HepG2 (cell line): Measurements from ENCODE around the gene BDP1. TPM values are rescaled to one million over a fixed set of nuclear protein-coding genes. Genes with fewer than 3 reads are reported as not detected.

Source experiments
- CBFB ChIP-seq: sonication (generic); formaldehyde crosslinking; IDR thresholded peaks from 2 replicates; pipeline ENCODE4 v1.4.0; 2020; ENCODE audit warnings: missing genetic modification reagents
- DR1 ChIP-seq: sonication (generic); formaldehyde crosslinking; IDR thresholded peaks from 2 replicates; pipeline ENCODE4 v1.8.0; 2021; ENCODE audit warnings: mild to moderate bottlenecking, missing genetic modification reagents, inconsistent platforms
- EP300 ChIP-seq, 3 experiments: sonication (generic) in 1 of 3; formaldehyde crosslinking in 1 of 3; IDR thresholded peaks; 2 replicates each; pipeline versions ENCODE4 v1.5.1 to v1.6.1; 2011 to 2020; ENCODE audit warnings: low read depth in 2 of 3, low read length in 2 of 3, borderline replicate concordance in 1 of 3, improper control_type of control experiment in 1 of 3, mild to moderate bottlenecking in 1 of 3, missing genetic modification reagents in 1 of 3, moderate library complexity in 1 of 3
- KAT8 ChIP-seq: IDR thresholded peaks from 2 replicates; pipeline ENCODE4 v1.6.1; 2016; ENCODE audit warnings: missing genetic modification reagents, missing compliant biosample characterization
- KLF16 ChIP-seq, 2 experiments: sonication (generic) in 1 of 2; formaldehyde crosslinking in 1 of 2; IDR thresholded peaks; 2 replicates each; pipeline versions ENCODE4 v1.6.1 to v1.8.0; 2016 to 2023; ENCODE audit warnings: missing genetic modification reagents in 2 of 2, missing compliant biosample characterization in 1 of 2
- MBNL3 ChIP-seq: fragments of 250-450 bp; sonication (Bioruptor Pico); conservative IDR thresholded peaks from 2 replicates; pipeline ENCODE4 v1.8.0; 2022; ENCODE audit warnings: mild to moderate bottlenecking, inconsistent platforms
- NFE2L2 ChIP-seq: fragments of 150-350 bp; IDR thresholded peaks from 2 replicates; pipeline ENCODE4 v1.6.1; 2014; ENCODE audit warnings: low read length
- NR3C1 ChIP-seq: sonication (generic); formaldehyde crosslinking; IDR thresholded peaks from 2 replicates; pipeline ENCODE4 v1.4.0; 2020; ENCODE audit warnings: missing genetic modification reagents
- PCBP1 ChIP-seq: fragments of 200-400 bp; formaldehyde crosslinking; IDR thresholded peaks from 2 replicates; pipeline ENCODE4 v1.6.1; 2017; ENCODE audit warnings: mild to moderate bottlenecking, low read depth, low read length, borderline replicate concordance
- RARA ChIP-seq: IDR thresholded peaks from 2 replicates; pipeline ENCODE4 v1.6.1; 2016; ENCODE audit warnings: missing genetic modification reagents, missing compliant biosample characterization
- RBFOX2 ChIP-seq: fragments of 200-400 bp; formaldehyde crosslinking; IDR thresholded peaks from 2 replicates; pipeline ENCODE4 v1.6.1; 2017; ENCODE audit warnings: low read depth, mild to moderate bottlenecking, low read length
- TBL1XR1 ChIP-seq: fragments of 150-350 bp; IDR thresholded peaks from 2 replicates; pipeline ENCODE4 v1.6.1; 2014; ENCODE audit warnings: borderline replicate concordance, low read length; ENCODE audit not compliant: partially characterized antibody
- TOE1 ChIP-seq: sonication (generic); formaldehyde crosslinking; IDR thresholded peaks from 2 replicates; pipeline ENCODE4 v1.4.0; 2020; ENCODE audit warnings: mild to moderate bottlenecking, missing genetic modification reagents
- ZBTB38 ChIP-seq: sonication (generic); formaldehyde crosslinking; IDR thresholded peaks from 2 replicates; pipeline ENCODE4 v1.5.1; 2020; ENCODE audit warnings: mild to moderate bottlenecking, missing genetic modification reagents
- ZNF510 ChIP-seq: sonication (generic); formaldehyde crosslinking; IDR thresholded peaks from 2 replicates; pipeline ENCODE4 v1.4.0; 2020; ENCODE audit warnings: low read depth, mild to moderate bottlenecking, missing genetic modification reagents
- ZNF629 ChIP-seq: sonication (generic); formaldehyde crosslinking; conservative IDR thresholded peaks from 2 replicates; pipeline ENCODE4 v1.5.0; 2020; ENCODE audit warnings: missing genetic modification reagents
- polyA plus RNA-seq, 8 experiments: library from polyadenylated mRNA; depleted of rRNA in 3 of 8; stranded (reverse) in 7 of 8; unstranded in 1 of 8; fragments of >200 nt; fragmentation: Illumina TruSeq in 4 of 8; extraction: Trizol in 4 of 8; gene quantifications; 2 replicates each; pipeline versions ENCODE4 v1.2.1 to v1.2.3, GENCODE V29; 2011 to 2016; ENCODE audit warnings: low read depth in 4 of 8, missing spikeins in 1 of 8, mixed read lengths in 1 of 8; ENCODE audit not compliant: insufficient read depth in 1 of 8
- total RNA-seq, 5 experiments: library from RNA; depleted of rRNA; stranded (reverse); fragments of >200 nt; fragmentation: Illumina TruSeq; extraction: Trizol; gene quantifications; 2 replicates each; pipeline ENCODE4 v1.2.3, GENCODE V29; 2016; ENCODE audit warnings: low read depth in 1 of 5
- TF ChIP-seq, protein P1 (sequence below): conservative IDR thresholded peaks from 2 replicates; pipeline ENCODE4 v1.6.1; 2018; ENCODE audit warnings: missing genetic modification reagents
- TF ChIP-seq, protein P2 (sequence below): sonication (generic); formaldehyde crosslinking; IDR thresholded peaks from 2 replicates; pipeline ENCODE4 v1.4.0; 2020; ENCODE audit warnings: mild to moderate bottlenecking, missing genetic modification reagents
- TF ChIP-seq, protein P3 (sequence below): sonication (generic); formaldehyde crosslinking; IDR thresholded peaks from 2 replicates; pipeline ENCODE4 v1.5.1; 2020; ENCODE audit warnings: missing genetic modification reagents, mild to moderate bottlenecking, borderline replicate concordance
- TF ChIP-seq, protein P4 (sequence below): sonication (generic); formaldehyde crosslinking; conservative IDR thresholded peaks from 2 replicates; pipeline ENCODE4 v1.4.0; 2020; ENCODE audit warnings: missing genetic modification reagents
- TF ChIP-seq, protein P5 (sequence below): sonication (generic); formaldehyde crosslinking; IDR thresholded peaks from 2 replicates; pipeline ENCODE4 v1.8.1; 2023; ENCODE audit warnings: missing genetic modification reagents, inconsistent platforms, borderline replicate concordance

BDP1 gene
- total and polyA plus RNA-seq, 2 of the 13 experiments (the other 11 are each of a cell fraction or from before 2014, with no cell fraction given) = 10.2 to 22.4 TPM

DNA sequence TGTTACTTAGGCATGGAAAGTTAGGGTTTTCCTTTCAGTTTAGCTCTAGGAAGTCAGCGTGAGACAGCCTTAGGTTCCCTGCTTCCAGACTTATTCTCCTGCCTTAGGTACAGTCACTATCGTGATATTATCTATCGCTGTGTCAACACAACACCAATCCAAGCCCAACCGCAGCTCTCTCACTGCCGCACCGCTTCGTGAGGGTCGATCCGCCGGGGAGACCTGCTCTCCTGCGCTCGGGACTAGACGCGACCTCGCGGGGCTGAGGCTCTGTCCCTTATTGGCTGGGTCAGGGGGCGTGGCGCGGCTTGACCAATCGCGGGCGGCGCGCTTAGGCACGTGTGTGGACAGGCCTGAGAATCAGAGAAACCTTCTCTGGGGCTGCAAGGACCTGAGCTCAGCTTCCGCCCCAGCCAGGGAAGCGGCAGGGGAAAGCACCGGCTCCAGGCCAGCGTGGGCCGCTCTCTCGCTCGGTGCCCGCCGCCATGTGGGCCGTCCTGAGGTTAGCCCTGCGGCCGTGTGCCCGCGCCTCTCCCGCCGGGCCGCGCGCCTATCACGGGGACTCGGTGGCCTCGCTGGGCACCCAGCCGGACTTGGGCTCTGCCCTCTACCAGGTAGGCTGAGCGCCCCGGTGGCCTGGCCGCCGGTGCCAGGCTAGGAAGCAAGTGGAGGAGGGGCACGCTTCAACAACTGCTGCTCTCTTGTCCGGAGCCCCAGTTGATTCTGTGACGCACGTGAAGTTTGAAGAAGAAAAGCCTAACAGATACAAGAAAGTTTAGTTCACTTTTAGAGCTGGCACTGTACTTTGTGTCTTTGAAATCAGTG lies 131.7 kb downstream of the BDP1 start, which contains the start of gene MCCC2 (continued):
- TF ChIP-seq, protein P1, sequence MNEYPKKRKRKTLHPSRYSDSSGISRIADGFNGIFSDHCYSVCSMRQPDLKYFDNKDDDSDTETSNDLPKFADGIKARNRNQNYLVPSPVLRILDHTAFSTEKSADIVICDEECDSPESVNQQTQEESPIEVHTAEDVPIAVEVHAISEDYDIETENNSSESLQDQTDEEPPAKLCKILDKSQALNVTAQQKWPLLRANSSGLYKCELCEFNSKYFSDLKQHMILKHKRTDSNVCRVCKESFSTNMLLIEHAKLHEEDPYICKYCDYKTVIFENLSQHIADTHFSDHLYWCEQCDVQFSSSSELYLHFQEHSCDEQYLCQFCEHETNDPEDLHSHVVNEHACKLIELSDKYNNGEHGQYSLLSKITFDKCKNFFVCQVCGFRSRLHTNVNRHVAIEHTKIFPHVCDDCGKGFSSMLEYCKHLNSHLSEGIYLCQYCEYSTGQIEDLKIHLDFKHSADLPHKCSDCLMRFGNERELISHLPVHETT (CRISPR knock-in tag) = 0 out of 2 replicates have a peak, but pooled peaks have one; percentile 29
- TF ChIP-seq, protein P2, sequence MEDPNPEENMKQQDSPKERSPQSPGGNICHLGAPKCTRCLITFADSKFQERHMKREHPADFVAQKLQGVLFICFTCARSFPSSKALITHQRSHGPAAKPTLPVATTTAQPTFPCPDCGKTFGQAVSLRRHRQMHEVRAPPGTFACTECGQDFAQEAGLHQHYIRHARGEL (CRISPR knock-in tag) = no peak
- TF ChIP-seq RARA (CRISPR knock-in tag) (peak; percentile 34; the same call in 1 of the 2 replicates), ZBTB38 (CRISPR knock-in tag) (peak; percentile 59; the same call in 1 of the 2 replicates), NFE2L2 (no peak), PCBP1 (0 out of 2 replicates have a peak, but pooled peaks have one; percentile 43), TOE1 (no peak), DR1 (CRISPR knock-in tag) (peak; percentile 85), ZNF510 (peak; percentile 94), RBFOX2 (peak; percentile 98), TBL1XR1 (no peak), MBNL3 (CRISPR knock-in tag) (no peak), ZNF629 (CRISPR knock-in tag) (no peak), KAT8 (CRISPR knock-in tag) (peak; percentile 87), CBFB (CRISPR knock-in tag) (peak; percentile 34; the same call in 1 of the 2 replicates), NR3C1 (no peak), EP300 (IDR thresholded peaks at IDR 0.05; ENCODE audit: low read depth in 2 of 2, low read length in 2 of 2) (peak; percentile 4 to 41; a peak in 1 of 4 replicates), EP300 (CRISPR knock-in tag; IDR thresholded peaks at IDR 0.05; ENCODE audit: borderline replicate concordance) (peak; percentile 7; the same call in 1 of the 2 replicates), KLF16 (CRISPR knock-in tag; IDR thresholded peaks at IDR 0.05) (peak in 1 of 2 experiments; percentile 76; a peak in 2 of 4 replicates)
- TF ChIP-seq, protein P3, sequence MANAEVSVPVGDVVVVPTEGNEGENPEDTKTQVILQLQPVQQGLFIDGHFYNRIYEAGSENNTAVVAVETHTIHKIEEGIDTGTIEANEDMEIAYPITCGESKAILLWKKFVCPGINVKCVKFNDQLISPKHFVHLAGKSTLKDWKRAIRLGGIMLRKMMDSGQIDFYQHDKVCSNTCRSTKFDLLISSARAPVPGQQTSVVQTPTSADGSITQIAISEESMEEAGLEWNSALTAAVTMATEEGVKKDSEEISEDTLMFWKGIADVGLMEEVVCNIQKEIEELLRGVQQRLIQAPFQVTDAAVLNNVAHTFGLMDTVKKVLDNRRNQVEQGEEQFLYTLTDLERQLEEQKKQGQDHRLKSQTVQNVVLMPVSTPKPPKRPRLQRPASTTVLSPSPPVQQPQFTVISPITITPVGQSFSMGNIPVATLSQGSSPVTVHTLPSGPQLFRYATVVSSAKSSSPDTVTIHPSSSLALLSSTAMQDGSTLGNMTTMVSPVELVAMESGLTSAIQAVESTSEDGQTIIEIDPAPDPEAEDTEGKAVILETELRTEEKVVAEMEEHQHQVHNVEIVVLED = peak; percentile 66
- TF ChIP-seq, protein P4, sequence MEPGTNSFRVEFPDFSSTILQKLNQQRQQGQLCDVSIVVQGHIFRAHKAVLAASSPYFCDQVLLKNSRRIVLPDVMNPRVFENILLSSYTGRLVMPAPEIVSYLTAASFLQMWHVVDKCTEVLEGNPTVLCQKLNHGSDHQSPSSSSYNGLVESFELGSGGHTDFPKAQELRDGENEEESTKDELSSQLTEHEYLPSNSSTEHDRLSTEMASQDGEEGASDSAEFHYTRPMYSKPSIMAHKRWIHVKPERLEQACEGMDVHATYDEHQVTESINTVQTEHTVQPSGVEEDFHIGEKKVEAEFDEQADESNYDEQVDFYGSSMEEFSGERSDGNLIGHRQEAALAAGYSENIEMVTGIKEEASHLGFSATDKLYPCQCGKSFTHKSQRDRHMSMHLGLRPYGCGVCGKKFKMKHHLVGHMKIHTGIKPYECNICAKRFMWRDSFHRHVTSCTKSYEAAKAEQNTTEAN = peak; percentile 63; the same call in 1 of the 2 replicates
- TF ChIP-seq, protein P5, sequence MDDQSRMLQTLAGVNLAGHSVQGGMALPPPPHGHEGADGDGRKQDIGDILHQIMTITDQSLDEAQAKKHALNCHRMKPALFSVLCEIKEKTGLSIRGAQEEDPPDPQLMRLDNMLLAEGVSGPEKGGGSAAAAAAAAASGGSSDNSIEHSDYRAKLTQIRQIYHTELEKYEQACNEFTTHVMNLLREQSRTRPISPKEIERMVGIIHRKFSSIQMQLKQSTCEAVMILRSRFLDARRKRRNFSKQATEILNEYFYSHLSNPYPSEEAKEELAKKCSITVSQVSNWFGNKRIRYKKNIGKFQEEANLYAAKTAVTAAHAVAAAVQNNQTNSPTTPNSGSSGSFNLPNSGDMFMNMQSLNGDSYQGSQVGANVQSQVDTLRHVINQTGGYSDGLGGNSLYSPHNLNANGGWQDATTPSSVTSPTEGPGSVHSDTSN (CRISPR knock-in tag) = peak; percentile 50; the same call in 1 of the 2 replicates
